ENCODE results near the gene DPY19L3.
"Not testable (repeated sequence)": the region's sequence is repeated elsewhere in the genome, so short reads cannot be mapped to it uniquely, and the experiment has no call there.

DNA sequence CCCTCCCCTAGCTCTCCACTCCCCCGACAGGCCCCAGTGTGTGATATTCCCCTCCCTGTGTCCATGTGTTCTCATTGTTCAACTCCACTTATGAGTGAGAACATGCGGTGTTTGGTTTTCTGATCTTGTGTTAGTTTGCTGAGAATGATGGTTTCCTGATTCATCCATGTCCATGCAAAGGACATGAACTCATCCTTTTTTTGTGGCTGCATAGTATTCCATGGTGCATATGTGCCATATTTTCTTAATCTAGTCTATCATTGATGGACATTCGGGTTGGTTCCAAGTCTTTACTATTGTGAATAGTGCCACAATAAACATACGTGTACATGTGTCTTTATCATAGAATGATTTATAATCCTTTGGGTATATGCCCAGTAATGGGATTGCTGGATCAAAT, 106.9 kb downstream of the DPY19L3 start:
- TF ChIP-seq, protein P1, sequence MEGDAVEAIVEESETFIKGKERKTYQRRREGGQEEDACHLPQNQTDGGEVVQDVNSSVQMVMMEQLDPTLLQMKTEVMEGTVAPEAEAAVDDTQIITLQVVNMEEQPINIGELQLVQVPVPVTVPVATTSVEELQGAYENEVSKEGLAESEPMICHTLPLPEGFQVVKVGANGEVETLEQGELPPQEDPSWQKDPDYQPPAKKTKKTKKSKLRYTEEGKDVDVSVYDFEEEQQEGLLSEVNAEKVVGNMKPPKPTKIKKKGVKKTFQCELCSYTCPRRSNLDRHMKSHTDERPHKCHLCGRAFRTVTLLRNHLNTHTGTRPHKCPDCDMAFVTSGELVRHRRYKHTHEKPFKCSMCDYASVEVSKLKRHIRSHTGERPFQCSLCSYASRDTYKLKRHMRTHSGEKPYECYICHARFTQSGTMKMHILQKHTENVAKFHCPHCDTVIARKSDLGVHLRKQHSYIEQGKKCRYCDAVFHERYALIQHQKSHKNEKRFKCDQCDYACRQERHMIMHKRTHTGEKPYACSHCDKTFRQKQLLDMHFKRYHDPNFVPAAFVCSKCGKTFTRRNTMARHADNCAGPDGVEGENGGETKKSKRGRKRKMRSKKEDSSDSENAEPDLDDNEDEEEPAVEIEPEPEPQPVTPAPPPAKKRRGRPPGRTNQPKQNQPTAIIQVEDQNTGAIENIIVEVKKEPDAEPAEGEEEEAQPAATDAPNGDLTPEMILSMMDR (IDR thresholded peaks at IDR 0.05) = not testable (repeated sequence)
- not testable (repeated sequence) for TF ChIP-seq EZH2 (IDR thresholded peaks at IDR 0.05; ENCODE audit: borderline replicate concordance, insufficient read depth, low read depth, low read length, poor library complexity, severe bottlenecking)

Data from B cell (primary cell).